ENCODE results near the gene PRKX.
"Not testable (repeated sequence)": the region's sequence is repeated elsewhere in the genome, so short reads cannot be mapped to it uniquely, and the experiment has no call there.

The PRKX gene

DNA sequence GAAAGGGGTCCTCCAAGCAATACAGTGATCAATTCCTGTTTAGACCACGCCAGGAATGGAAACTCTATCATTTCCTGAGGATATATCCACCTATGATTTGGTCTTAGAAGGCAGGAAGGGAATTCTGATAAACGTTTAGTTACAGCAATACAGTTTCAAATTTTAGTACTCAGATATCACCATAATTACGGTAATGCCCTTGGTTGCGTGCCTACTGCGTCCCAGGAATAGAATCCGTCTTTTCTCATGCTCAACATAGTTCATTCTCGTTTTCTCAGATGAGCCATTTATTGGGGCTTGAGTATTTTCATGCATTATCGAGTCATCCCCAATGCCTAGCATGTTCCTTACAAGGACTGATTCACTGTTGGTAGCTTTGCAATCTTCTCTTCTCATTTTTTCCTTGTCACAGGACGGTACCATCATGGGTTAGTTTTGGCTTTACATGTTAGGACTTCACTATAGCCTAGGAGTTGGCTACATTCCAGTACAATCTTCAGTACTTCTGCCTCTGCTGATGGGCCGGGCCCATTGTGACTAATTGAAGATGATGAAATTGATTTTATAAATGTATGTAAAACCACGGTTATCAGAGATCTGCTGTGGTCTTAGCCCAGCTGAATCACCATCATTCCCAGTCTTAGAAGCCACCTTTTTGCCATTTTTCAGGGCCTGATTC is 4.4 kb upstream of the PRKX start:
- Histone ChIP-seq H3K27ac (ENCODE audit: low read length) (no peak overlapping the region), H3K79me2 (ENCODE audit: low read length) (peaks cover 1% of the 10 kb centered on the region), H3K9me3 (replicated peaks; ENCODE audit: insufficient read depth, low read length) (no peaks in the 10 kb centered on the region), H3K27me3 (replicated peaks; ENCODE audit: insufficient read depth, low read length) (no peaks in the 10 kb centered on the region), H3K36me3 (replicated peaks; ENCODE audit: insufficient read depth, low read length) (no peaks in the 10 kb centered on the region), H3K4me3 (ENCODE audit: low read length) (no peak overlapping the region), H3K4me1 (ENCODE audit: low read length) (no peaks in the 10 kb centered on the region), H3F3A (ENCODE audit: insufficient read depth, low read length) (no peaks in the 10 kb centered on the region), H3K9me2 (replicated peaks; ENCODE audit: insufficient read depth, low read length) (no peaks in the 10 kb centered on the region), H4K20me1 (ENCODE audit: insufficient read depth, low read length) (no peaks in the 10 kb centered on the region), H2AFZ (ENCODE audit: low read length) (no peak overlapping the region), H3K9ac (ENCODE audit: low read length) (no peak overlapping the region), H3K4me2 (ENCODE audit: low read depth, low read length) (no peak overlapping the region)
- DNase-seq, result no peak
- TF ChIP-seq EZH2phosphoT487 (IDR thresholded peaks at IDR 0.05; ENCODE audit: low read length) (no peak), CTCF (IDR thresholded peaks at IDR 0.05; ENCODE audit: low read length) (no peak), EZH2 (optimal IDR thresholded peaks at IDR 0.05; ENCODE audit: low read depth, low read length) (no peak)

- TF ChIP-seq CTCF (IDR thresholded peaks at IDR 0.05; ENCODE audit: low read length), result no peak
- no peak for TF ChIP-seq EZH2 (optimal IDR thresholded peaks at IDR 0.05; ENCODE audit: low read depth, low read length)
- no peak for TF ChIP-seq EZH2phosphoT487 (IDR thresholded peaks at IDR 0.05; ENCODE audit: low read length)
- peaks cover 21% of the 10 kb centered on the region for H3K79me2 ChIP-seq (ENCODE audit: low read length)
- no peaks in the 10 kb centered on the region for H3K36me3 ChIP-seq (replicated peaks; ENCODE audit: insufficient read depth, low read length)
- no peak for DNase-seq
- no peaks in the 10 kb centered on the region for H3F3A ChIP-seq (ENCODE audit: insufficient read depth, low read length)
- no peaks in the 10 kb centered on the region for H3K9me2 ChIP-seq (replicated peaks; ENCODE audit: insufficient read depth, low read length)
- H3K27ac ChIP-seq (ENCODE audit: low read length), result no peak overlapping the region
- no peak overlapping the region for H3K9ac ChIP-seq (ENCODE audit: low read length)
- H3K4me1 ChIP-seq (ENCODE audit: low read length), result no peaks in the 10 kb centered on the region
- no peak overlapping the region for H3K4me3 ChIP-seq (ENCODE audit: low read length)
- no peaks in the 10 kb centered on the region for H3K9me3 ChIP-seq (replicated peaks; ENCODE audit: insufficient read depth, low read length)
- no peak overlapping the region for H2AFZ ChIP-seq (ENCODE audit: low read length)
- no peaks in the 10 kb centered on the region for H3K27me3 ChIP-seq (replicated peaks; ENCODE audit: insufficient read depth, low read length)
- no peaks in the 10 kb centered on the region for H4K20me1 ChIP-seq (ENCODE audit: insufficient read depth, low read length)
- no peak overlapping the region for H3K4me2 ChIP-seq (ENCODE audit: low read depth, low read length)
Observed at GRCh38 chrX:3715921-3716320, 2.5 kb upstream of the PRKX start.

GRCh38 chrX:3714706-3715479 is 1.4 kb upstream of the PRKX start:
- not testable (repeated sequence) for H3K27ac ChIP-seq (ENCODE audit: low read length); H3K4me1 ChIP-seq (ENCODE audit: low read length); H3K9ac ChIP-seq (ENCODE audit: low read length); H3K9me3 ChIP-seq (replicated peaks; ENCODE audit: insufficient read depth, low read length); H3K4me3 ChIP-seq (ENCODE audit: low read length); H3K4me2 ChIP-seq (ENCODE audit: low read depth, low read length); H3F3A ChIP-seq (ENCODE audit: insufficient read depth, low read length); H3K36me3 ChIP-seq (replicated peaks; ENCODE audit: insufficient read depth, low read length); H2AFZ ChIP-seq (ENCODE audit: low read length); H3K9me2 ChIP-seq (replicated peaks; ENCODE audit: insufficient read depth, low read length); H4K20me1 ChIP-seq (ENCODE audit: insufficient read depth, low read length); DNase-seq; H3K27me3 ChIP-seq (replicated peaks; ENCODE audit: insufficient read depth, low read length)
- peaks cover 29% of the 10 kb centered on the region for H3K79me2 ChIP-seq (ENCODE audit: low read length)
